GM19099 (cell line): ENCODE measurements around the gene UNC13C.

ENCODE experiments used
- POLR2A ChIP-seq: IDR thresholded peaks from 3 replicates; pipeline ENCODE4 v1.6.1; 2011; ENCODE audit warnings: low read depth; ENCODE audit not compliant: insufficient read length; ENCODE audit errors: extremely low read depth

Gene UNC13C

DNA sequence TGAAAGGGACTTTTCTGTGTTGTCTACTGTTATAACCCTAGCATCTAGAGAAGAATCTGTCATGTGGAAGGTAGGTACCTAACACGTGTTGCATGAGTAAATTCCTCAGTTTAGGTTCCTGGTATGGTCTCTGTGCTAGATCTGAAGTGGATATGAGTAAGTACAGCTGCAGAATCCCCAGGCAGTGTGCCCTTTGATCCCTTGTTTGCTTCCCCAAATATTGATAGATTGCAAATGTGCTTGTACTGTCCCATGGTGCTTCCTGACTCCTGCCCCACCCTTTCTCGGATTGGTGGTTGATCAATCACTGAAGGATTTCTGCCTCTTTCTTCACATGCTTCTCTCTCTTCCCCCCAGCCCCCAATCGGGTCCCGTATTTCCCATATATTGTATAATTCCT is 450.4 kb downstream of the UNC13C start:
- no peak for TF ChIP-seq POLR2A

DNA sequence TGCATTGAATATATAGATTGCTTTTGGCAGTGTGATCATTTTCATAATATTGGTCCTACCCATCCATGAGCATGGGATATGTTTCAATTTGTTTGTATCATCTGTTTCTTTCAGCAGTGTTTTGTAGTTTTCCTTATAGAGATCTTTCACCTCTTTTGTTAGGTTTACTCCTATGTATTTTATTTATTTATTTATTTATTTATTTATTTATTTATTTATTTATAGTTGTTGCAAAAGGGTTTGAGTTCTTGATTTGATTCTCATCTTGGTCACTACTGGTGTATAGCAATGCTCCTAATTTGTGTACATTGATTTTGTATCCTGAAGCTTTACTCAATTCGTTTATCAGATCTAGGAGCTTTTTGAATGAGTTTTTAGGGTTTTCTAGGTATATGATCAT is 478.2 kb downstream of the UNC13C start:
- no peak for TF ChIP-seq POLR2A

DNA sequence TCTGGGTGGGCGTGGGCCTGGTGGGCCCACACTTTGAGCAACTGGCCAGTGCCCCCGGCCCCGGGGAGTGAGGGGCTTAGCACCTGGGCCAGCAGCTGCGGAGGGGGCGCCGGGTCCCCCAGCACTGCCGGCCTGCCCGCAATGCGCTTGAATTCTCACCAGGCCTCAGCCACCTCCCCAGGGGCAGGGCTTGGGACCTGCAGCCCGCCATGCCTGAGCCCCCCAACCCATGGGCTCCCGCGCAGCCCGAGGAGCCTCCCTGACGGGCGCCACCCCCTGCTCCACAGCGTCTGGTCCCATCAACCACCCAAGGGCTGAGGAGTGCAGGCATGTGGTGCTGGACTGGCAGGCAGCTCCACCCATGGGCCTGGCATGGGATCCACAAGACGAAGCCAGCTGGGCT is 484.3 kb downstream of the UNC13C start:
- no peak for TF ChIP-seq POLR2A

DNA sequence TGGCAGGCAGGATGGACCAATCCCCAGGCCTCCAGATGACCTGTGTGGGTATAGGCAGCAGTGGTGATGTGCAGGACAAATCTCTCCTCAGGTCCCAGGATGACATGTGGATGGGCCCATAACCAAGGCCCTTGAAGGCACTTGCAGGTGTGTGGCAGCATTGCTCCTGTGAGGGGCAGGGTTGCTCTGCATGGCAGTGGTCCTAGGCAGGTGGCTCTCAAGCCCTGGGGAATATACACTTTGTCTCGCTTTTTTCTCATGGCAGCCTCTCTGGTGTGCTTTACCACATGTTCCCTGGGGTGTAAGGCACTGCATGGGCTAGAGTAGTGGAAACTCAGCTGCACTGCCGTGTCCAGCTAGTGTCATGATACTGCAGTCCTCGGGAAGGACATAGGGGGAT is 503.6 kb downstream of the UNC13C start:
- no peak for TF ChIP-seq POLR2A

DNA sequence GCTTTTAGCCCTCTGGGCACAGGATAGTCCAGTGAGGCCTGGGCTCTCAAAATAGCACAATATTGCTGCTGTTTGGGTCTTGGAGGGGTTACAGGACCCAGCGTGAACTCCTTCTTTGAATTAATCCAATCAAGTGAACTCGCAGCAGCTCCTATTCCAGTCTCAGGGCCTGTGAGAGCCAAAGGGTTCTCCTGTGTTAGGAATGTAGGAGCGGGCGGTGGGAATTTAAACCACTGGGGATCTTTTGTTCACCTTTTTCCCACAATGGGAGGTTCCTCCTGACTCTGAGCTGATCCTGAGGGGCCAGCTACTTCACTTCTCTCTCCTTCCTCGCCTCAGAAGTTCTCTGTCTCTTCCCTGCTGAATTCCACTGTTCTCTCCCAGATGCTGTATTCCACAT is 504.0 kb downstream of the UNC13C start:
- TF ChIP-seq POLR2A: no peak

DNA sequence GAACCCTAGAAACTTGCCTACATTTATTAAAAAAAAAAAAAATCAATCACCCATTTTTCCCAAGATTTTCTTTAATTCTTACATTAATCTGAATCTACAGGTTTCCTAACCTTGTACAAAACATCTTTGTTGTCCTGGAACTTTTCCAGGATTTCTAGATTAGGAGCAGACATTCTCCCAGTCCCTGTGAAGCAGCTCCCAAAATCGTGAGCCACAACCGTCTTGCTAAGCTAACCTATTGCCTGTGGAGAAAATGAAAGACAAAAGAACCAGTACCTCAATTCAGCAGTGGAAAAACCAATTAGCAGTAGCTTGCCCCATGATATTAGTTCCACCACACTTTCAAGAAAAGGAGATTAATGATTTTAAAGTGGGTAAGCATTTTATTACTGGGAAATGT is 522.1 kb downstream of the UNC13C start:
- TF ChIP-seq POLR2A: no peak

DNA sequence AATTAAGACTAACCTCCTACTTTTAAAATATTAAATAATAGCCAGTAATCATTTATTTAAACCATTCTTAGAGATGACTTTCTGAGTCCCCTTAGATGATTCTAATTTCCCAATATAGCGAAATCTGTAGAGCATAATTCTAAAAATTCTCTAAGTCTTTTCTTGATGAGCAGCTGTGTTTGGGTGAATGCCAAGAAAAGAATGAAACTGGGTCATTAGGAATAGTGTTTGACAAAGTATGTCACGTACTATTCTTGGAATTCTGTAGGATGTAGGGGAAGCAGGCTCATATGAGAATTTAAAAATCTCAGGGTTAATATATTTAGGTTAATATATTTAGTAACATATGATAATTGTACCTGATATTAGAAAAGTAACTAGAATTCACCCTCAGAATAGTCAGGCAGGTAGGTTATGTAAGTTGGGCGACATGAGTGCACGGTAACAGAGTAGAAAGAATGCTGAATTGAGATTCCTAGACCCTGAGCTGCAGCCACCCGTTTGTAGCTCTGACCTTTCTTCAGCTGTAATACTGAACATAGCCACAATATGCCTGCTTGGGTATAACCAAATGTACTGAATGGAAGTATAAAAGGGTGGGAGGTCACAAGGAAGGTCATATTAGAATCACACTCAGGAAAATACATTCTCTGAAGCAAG is 524.3 kb downstream of the UNC13C start:
- TF ChIP-seq POLR2A: no peak

DNA sequence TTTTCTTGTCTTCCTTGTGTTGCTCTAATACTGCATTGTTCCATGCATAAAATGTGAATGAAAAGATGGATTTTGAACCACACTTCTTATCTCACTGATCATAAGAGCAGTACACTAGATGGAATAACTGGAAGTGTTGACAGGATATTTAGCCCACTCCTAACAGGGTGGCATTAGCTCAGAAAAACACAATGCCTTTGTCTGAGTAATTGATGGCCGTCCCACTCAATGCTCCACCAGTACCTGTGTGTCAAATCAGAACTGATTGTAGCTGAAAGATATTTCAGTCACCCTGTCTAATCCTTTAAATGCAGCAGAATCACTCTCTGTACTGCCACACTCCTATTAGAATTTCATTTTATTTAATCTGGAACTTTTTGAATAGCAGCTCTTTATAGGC is 526.5 kb downstream of the UNC13C start:
- no peak for TF ChIP-seq POLR2A

DNA sequence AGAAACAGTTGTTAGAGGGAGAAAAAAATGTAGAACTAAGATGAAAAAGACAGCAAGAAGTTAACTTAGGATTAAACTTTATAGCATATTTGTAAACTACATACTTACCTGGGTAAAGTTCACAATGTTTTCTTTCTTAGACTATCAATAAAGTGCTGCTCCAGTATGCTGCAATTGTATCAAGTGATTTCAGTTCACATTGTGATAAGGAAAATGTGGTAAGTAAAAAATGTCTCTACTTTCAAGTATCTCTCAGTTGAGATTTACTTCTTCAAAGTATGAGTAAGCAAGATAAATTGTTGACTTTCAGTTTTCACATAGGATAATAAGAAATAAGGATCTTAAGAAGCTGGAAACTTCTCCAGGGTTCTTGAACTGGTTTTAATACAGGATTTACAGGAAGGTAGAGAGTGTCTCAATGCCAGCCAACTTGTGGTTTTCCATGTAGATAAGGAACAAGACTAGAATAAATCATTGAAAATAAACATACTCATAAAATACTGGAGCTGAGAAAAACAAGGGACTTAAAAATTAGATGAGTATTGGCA is 528.8 kb downstream of the UNC13C start:
- no peak for TF ChIP-seq POLR2A

DNA sequence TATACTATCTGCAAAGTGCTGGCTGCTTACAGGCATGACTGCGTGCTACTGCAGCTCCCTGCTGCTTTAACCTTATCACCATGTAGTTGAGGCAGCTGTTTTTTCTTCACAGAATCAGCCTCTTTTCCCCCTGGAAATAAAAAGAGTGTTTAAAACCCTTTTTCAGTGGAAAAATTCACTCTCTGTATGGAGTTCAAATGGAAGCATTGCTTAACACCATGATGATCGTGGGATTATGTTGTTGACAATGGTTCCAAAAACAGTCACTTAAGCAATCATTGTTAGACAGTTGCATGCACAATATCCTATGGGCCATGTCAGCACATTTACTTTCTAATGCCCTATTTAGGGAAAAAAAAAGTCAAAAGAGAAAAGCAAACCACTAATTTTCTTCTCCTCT is 536.4 kb downstream of the UNC13C start:
- no peak for TF ChIP-seq POLR2A

DNA sequence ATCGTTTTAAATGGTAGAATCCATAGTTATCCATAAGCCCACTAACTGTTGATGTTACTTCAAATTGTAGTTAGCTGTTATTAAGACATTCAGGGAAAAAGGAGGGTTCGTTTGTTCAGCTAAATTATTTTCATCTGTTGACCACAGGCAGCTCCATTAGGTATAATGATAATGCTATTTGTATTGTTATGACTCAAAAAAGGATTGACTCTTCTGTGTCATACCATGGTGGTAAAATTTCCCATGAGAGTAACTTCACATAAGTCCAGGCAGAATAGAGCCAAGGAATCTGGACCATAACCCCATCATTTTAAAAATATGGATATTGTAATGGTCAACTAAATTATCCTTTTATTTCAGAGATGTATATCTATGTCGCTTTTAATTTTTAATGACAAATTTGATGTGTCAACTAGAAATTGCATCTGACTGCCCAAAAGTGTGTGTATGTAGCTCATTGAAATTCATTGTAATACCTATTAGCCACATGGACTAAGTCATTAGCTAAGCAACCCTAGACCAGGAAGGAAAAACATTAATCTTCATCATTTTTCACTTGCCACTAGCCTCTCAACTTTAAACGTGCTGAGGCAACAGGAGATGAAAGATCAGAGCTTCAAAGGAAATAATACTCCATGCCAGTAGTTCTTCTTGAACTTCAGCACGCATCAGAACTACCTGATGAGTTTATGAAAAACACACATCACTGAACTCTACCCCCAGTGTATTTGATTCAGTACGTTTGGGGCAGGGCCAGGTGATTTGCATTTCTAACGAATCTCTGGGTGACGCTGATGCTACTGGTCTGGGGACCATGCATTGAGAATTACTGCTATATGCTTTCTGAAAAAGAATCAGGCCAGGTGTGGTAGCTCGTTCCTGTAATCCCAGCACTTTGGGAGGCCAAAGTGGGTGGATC is 537.7 kb downstream of the UNC13C start:
- TF ChIP-seq POLR2A: no peak

DNA sequence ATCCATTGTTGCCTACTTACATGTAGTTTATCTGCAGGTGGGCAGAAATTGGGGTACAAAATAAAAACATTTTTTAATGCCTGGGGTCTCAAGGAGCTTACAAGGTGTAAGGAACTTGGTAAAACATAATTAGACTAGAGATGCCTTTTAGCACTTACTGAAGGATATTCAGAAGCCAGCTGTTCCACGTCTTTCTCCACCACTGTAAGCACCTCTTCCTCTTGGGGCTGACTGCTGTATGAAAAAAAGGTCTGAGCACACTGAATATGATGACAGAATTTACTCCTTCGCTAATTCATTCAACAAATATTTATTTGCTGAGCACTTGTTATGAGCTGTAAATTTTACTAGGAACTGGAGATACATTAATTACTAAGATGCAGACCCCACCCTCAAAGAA is 539.1 kb downstream of the UNC13C start:
- no peak for TF ChIP-seq POLR2A

DNA sequence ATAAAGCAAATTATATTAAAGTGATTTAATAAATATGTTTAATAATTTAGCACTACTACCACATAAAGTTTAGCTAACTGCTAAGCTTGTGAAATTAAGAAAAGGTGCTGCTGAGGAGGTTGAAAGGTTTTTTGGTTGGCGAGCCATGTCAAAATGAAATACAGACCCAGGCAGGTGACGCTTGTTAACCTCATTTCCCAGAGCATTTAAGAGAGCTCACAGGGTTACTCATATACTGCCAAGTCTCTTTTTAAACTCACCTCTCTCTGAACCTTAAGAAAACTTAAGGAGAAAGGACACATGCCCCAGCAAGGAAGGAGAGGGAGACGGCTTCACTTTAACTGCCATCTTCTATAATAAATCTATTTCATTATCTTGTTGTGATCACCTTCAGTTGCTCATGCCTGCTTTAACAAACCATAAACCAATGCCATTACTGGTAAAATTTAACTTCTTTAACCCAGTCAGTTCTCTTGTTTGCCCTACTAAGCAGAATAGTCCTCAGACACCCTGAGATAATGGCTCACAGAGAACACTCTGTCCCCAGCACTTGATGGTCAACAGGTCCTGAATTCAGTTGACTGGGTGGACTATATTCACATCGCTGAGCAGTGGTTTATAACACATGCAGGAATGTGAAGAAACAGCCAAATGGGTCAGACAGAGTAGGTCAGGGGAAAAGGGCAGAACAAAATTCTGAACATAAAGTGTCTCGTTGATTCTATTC is 540.1 kb downstream of the UNC13C start:
- TF ChIP-seq POLR2A: no peak

DNA sequence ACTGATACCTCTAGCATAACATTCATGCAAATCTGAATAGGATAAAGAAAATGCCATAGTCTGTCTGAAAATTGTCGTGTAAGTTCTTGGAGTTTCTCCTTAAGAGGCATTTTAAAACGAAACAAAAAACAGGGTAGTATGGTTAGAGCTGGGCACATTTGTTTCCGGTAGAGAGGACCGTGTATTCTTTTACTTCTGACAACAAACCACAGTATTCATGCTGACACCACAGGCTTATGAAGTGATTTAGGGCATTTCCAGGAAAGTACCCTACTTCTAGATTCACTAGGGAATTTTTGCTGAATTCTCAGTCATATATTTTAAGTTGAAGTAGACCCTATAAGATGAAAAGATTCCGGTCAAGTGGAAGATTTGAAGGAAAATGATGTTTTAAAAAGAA is 541.3 kb downstream of the UNC13C start:
- no peak for TF ChIP-seq POLR2A

DNA sequence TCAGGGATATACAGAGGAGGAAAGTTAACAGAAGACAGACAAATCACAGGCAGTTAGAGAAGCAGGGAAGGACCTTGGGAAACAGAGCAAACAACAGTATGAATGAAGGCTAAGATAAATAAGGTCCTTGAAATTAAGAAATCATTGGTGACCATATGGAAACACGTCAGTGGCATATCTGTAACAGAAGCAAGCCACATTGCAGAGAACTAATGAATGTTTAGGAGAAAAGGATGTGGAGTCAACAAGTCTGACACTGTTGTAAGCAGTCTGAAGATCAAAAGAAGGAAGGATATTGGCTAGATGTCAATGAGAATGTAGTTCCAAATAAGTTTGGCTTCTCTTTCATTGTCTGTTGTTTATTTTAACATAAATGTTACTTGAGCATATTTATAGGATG is 542.4 kb downstream of the UNC13C start:
- no peak for TF ChIP-seq POLR2A

DNA sequence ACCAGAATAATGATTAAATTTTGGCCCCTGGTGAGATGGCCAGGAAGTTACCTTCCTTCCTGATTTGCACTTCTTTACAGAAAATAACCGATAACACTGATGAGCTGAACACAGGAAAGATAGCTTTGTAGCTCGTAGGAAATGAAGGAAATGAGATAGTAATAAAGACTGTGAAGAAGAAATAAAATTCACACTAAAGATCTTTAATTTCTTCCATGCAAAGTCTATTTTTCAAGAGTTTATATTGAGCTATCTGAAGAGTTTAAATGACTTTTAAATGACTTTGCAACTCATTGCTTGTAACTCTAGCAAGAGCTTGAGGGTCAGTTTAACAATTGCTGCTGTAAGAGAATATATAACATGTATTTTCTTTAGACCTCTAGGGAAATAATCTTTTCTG is 543.0 kb downstream of the UNC13C start:
- no peak for TF ChIP-seq POLR2A

DNA sequence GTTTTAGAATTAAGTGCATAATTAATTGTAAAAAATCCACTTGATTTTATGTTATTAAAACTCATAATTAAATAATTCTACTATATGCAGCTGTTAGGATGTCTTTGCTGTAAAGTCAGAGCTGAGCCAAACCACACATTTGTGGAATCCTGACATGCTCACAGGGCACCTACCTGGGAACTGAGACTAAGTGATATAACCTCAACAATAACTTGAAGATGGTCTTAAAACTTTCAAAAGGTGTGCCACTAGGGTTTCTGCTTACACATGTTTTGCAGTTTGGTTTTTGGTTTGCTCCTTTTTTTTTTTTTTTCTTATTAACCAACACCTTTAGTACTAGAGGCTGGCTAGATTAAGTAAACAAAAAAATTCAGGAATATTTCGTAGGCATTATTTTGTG is 549.8 kb downstream of the UNC13C start:
- TF ChIP-seq POLR2A: no peak
